Stimulated activated CD4-positive, alpha-beta T cell treated with anti-CD3 and anti-CD28 coated beads, TNF-alpha, amount 100 ng/mL, for 4 hours (primary cell): ENCODE results near the gene HSH2D.
"Not testable (repeated sequence)": the region's sequence is repeated elsewhere in the genome, so short reads cannot be mapped to it uniquely, and the experiment has no call there.

Source experiments
- DNase-seq, 3 experiments: peaks; one replicate each; pipeline ENCODE4 v3.0.0-alpha.2; 2020; ENCODE audit warnings: low read depth in 3 of 3

HSH2D gene

DNA sequence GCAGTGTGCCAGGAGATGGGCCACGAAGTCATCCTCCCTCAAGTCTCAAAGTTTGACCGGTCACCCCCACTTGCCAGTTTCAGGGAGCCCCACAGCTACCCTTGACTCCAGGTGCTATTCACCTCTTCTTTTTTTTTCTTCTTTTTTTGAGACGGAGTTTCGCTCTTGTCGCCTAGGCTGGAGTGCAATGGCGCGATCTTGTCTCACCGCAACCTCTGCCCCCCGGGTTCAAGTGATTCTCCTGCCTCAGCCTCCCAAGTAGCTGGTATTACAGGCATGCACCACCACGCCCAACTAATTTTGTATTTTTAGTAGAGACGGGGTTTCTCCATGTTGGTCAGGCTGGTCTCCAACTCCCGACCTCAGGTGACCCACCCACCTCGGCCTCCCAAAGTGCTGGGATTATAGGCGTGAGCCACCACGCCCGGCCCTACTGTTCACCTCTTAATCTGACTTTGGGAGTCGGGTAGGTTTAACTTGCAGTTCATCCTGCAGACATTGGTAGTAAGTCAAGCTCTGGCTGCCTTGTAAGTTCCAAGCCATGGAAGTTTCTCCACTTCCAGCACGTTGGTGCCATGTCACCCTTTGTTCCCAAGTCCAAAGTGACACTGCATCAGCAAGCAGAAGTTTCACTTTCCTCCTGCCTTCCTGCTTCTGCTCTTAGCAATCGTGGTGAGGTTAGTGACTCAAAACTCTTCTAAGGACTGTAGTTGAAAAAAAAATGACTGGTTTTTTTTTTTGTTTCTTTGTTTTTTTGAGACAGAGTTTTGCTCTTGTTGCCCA lies 24.2 kb upstream of the HSH2D start:
- DNase-seq = not testable (repeated sequence)

DNA sequence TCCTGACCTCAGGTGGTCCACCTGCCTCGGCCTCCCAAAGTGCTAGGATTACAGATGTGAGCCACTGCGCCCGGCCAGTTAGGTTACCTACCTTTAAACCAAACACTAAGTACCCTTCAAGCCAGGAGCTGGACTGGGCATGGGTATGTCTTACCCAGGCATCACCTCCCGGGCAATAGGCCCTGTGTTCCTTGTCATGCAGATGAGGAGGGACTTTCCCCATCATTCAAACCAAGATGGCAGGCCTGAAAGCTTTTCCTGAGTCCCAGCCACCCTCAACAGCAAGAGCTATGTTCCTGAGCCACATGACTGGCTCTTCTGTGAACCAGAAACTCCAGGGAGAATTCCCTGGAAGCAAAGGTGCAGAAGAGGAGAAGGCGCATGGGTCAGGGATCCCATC lies 22.3 kb upstream of the HSH2D start:
- no peak for DNase-seq

DNA sequence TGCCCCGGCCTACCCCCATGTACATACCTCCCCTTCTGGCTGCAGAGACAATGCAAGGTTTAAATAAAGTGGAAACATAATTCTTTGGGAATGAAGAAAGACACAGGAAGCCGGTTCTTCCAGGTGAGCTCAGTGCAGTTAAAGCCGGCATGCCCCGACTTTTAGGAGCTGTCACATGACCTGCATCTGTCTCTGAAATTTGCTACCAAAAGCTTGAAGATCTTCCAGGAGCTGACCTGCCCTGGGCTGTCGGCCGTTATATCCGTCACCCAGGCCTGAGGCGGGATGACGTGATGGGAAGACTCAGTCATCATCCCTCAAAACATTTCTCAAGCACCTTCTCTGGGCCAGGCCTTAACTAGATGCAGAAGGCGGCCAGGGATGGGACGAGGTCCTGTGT lies 21.5 kb upstream of the HSH2D start:
- DNase-seq = no peak

DNA sequence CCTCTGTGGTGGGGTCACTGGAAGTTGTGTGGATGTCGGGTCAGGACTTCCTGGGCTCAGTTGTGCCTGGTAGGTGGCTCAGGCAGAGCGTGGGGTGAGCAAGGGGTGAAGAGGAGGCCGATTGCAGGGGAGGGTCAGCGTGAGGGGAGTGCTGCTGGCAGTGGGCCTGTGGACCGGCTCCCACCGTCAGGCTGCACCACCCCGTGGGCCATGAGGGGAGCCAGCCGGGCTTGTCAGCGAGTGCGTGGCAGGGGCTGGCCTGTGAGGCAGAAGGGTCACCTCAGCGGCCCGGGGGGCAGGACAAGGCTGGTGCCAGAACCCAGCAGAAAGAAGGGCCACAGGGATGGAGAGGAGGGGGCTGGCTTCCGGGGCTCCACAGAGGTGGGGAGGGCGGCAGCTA lies 18.5 kb upstream of the HSH2D start:
- DNase-seq = no peak

DNA sequence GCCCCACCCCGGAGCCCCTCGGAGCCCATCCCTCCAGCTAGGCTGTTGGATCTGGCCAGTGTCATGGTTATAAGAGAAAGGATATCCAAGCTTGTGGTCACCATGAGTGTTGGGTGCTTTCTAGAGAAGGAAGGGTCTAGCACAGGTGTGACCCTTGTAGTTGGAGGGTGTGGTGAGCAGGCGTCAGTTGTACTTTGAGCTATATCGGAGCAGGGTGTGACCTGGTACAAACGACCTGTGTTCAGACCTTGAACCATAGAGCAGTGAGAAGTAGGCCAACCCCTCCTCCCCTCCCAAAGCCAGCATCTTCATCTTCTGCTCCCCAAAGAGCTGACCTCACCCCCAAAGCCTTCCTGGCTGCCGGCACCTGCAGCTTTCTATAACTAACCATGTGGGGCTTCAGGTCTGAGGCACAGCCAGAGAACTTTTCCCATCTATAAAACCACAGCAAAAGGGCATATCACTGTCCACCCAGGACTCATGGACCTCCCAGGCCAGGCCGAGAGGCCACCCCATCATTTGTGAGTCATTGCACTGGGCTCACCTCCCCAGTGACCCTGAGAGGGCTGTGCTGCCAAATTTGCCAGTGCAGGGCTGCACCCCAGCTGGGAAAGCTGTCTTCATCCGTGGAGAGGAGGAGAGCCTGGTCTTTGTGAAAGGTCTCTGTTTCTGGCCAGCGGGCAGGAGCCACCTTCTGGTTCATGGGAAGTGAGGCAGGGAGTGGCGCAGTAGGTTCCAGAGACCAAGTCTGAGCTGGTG lies 17.6 kb upstream of the HSH2D start:
- DNase-seq = no peak

DNA sequence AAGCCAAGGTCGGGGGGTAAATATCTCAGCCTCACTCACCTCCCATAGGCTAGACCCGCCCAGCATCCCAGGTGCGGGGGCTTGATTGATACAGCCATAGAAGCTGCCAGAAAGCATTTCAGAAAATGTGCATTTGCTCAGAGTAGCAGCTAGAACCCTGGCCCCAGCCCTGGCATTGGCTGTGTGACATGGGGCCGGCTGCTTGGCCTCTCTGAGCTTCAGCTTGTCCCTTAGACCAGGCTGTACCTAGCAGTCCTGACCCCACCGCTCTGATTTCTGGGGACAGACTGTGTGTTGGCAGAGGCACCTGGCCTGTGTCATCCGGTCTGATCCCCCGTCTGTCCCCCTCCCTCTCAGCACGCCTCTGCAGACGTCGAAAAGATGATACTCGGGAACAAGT lies 16.4 kb upstream of the HSH2D start:
- DNase-seq = no peak

DNA sequence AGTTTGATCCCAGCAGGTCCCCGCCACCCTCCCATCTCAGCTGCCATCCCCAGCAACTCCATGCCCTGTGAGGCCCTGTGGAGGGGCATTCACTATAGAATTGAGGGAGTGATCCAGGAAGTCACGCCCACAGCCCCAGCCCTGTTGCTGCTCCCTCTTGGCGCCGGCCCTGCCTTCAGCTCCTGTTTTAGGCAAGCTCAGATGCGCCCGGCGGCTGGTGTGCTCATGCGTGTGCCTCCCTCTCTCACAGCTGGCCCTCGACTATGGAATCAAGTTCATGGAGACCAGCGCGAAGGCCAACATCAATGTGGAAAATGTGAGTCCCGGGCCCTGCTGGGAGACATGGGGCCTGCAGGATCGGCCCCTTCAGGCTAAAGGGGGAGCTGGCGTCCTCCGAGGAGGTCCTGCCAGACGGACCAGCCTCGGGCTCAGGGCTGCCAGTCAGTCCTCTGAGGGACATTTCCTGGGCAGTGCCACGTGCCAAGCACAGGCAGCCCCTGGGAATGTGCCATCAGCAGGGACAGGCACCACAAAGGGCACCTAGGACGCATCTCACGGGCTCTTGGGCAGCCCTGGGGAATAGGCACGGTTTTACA lies 15.6 kb upstream of the HSH2D start:
- DNase-seq = no peak

DNA sequence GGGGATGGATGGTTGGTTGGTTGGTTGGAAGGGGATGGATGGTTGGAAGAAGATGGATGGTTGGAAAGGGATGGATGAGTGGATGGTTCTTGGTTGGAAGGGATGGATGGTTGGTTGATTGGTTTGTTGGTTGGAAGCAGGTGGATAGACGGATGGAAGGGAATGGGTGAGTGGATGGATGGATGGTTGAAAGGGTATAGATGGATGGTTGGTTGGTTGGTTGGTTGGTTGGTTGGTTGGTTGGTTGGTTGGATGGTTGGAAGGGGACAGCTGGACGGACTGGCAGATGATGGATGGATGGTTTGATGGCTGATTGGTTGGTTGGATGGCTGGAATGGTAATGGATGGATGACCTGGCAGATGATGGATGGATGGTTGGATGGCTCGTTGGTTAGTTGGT lies 11.8 kb upstream of the HSH2D start:
- DNase-seq = no peak

DNA sequence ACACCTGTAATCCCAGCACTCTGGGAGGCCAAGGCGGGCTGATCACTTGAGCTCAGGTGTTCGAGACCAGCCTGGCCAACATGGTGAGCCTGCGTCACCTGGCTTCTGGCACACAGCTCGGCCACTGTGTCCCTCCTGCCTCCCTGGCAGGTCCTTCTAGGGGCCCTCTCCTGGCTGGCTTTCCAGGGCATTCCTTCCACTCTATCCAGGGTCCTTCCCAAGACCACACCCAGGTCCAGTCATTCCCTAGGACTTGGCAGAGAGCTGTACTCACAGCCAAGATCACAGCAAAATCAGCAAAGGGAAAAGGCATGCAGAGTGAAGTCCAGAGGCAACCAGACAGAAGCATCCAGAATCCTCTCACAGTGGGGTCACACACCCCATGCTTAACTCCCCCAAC lies 9.7 kb upstream of the HSH2D start:
- no peak for DNase-seq

DNA sequence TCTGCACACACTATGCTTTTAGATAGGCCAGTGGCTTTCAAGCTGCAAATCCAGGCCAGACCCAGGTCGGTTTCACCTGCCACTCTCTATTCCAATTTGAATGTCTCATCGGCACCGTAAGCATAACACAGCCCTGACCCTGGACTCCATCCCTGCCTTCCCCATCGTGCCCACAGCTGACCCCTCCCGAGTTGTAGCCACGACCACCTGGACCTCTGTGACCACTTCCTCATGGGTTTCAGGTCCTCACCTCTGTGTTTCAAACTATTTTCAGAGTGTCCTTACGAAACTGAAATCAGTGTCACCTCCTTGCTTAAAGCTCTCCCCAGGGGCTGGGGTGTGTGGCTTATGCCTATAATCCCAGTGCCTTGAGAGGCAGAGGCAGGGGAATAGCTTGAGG lies 9.0 kb upstream of the HSH2D start:
- DNase-seq = no peak

DNA sequence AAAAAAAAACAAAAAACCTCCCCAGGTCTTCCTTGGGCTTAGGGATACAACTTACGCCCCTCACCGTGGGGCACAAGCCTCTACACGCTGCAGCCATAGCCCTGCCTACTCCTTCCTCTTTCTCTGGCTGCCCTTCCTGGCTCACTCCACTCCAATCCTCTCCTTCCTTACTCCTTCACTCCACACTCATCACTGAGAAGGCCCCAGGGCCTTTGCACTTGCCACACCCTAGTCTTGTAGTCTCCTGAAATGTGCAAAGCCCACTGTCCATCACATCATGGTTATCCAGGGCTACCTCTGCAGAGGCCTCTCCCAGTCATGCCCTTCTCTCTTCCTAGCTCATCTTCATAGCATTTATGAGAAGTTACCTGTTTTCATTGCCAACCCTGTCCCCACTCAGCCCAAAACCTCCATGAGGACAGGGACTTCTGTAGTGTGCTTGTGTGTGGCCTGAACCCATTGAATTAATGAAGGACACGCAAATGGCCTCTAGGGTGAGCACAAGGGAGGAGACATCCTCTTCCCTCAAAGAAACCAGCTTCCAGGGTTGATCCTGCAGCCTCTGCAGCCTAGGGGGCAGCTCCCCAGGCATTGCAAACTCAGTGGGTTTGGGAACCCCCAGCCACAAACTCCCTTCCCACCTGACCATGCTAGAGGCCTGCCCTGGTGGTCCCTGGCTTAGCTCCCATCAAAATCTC lies 7.9 kb upstream of the HSH2D start:
- DNase-seq = no peak

DNA sequence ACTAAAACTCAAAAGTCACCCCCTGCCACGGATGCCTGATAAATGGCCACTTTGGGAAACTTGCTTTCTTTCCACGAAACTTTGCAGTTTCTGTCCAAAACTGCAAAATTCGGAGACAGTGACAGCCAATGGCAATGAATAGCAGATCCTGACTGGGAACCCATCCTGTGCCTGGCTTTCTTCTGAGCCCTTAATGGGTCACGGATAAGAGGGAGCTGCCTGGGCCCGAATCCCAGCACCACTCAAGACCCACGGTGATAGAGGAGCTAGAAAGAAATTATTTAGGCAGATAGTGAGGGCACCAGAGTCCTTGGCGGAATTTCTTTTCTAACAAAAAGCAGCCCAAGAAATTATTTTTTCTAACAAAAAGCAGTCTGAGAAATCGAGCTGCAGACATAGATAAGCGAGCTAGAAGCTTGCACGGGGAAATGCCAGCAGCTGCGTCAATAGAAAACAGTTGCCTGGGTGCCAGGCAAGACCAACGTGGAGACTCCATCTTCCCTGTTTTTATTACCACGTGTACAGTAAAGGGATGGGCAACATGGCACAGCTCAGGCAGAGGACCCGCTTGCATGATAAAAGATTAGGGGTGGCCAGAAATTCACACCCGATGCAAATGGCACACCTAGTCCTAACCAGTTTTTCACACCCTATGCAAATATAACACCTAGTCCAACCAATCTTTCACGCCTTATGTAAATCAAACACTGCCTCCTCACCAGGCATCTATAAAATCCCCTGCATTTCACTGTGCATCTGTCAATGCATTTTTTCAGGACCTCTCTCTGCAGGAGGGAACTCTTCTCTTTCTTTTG lies 7.1 kb upstream of the HSH2D start:
- DNase-seq = no peak

DNA sequence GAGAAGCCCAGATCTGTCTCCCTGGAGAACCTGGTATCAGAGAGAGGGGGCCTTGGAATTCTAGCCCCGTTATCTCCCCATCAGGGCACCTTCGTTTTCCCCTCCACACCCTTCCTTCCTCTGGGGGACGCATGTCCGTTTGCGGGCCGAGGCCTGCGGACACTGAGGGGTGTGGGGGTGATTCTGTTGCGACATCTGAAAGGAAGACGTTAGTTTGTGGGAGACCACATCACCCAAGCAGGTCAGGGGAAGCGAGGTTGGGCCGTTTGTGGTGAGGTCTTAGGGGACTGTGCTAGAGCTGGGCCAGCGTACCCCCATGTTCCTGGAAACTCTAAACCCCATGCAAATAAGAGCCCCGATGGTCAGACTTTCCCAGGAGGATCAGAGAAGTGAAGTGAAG lies 3.7 kb upstream of the HSH2D start:
- DNase-seq = no peak

DNA sequence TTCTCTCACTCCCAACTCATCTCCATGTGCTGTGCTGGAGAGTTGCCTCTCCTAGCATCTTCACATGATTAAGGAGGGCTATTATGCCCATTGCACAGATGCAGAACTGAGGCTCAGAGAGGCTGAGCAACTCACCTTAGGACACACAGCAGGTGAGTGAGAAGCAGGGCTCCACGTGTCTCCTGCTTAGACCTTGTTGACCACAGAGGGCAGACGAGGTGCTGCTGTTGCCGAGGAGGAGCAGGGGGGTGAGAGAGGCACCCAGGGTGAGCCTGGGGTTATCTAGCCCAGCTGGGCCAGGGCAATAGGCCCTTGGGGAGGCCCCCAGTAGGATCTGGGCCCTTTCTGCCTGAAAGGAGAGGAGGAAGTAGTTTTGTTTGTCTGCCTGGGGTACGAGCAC lies 2.4 kb upstream of the HSH2D start:
- no peak for DNase-seq

DNA sequence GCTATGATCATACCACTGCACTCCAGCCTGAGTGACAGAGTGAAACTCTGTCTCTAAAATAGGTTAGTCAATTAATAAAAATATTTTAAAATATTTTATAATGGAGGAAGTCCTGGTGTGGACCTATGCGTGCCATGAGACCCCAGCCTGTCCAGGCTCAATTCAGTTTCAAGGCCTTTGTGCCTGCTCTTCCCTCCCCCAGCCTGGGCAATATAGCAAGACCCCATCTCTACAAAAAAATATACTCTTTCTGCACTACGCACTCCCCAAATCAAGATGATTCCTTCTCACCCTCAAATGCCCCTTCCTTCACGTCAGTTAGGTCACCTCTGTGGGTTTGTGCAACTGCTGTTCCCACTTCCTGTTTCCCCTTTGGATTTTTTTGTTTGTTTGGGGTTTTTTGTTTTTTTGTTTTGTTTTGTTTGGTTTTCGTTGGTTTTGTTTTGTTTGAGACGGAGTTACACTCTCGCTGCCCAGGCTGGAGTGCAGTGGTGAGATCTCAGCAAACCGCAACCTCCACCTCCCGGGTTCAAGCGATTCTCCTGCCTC lies 1.4 kb upstream of the HSH2D start:
- no peak for DNase-seq

DNA sequence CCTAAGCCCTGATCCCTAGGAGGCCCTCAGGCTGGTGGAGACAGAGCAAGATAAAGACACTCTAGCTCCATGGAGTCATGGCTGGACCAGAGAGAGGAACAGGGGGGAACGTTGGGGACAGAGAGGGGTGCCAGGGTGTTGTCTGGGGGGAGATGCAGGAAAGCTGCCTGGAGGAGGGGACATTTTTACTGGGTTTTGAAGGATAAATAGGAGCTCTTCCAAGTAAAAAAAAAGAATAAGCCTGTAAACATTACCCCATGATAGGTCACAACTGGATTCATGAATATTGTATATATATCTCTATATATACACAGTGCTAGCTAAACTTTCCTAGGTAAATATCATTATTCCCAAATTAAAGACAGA lies 714 bp downstream of the HSH2D start:
- no peak for DNase-seq

DNA sequence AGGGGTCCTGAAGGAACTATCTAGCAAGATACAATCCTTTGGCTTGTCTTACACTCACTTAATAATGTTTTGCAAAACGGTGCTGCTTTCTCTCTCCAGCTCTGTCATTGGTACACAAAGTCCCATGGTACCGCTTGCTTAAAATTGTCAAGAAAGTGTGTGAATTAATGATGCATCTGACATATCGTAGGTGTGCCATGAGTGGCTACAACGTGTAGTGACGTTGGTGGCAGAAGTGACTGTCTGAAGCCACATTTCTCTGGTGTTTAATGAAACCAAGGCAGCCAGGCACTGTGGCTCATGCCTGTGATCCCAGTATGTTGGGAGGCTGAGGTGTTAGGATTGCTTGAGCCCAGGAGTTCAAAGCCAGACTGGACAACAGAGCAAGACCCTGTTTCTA lies 2.6 kb downstream of the HSH2D start:
- no peak for DNase-seq

DNA sequence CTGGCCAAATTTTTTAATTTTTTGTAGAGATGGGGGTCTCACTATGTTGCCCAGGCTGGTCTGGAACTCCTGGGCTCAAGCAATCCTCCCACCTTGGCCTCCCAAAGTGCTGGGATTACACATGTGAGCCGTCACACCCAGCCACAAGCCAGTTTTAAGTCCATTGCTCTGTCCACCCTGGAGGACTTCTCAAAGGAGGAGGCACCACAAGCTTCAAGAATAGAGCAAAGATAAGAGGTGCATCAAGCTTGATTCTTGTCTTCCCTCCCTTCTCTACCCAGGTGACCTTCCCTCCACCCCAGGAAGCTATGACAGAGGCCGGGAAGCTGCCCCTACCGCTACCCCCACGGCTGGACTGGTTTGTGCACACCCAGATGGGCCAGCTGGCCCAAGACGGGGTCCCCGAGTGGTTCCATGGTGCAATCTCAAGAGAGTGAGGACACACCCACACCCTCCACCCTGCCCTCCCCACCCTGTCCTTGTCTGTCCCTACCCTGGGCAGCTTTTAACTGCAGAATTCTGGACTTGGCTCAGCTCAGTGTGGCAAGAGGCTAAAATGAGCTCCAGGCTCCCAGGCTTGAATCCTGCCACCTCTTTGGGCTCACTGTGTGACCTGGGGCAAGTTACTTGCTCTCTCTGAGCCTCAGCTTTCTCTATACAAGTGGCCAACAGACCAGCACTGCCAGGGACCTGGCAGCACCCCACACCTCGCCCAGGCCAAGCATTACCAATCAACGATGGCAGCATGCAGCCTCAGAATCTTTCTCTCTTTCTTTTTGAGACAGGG lies 5.2 kb downstream of the HSH2D start:
- no peak for DNase-seq

DNA sequence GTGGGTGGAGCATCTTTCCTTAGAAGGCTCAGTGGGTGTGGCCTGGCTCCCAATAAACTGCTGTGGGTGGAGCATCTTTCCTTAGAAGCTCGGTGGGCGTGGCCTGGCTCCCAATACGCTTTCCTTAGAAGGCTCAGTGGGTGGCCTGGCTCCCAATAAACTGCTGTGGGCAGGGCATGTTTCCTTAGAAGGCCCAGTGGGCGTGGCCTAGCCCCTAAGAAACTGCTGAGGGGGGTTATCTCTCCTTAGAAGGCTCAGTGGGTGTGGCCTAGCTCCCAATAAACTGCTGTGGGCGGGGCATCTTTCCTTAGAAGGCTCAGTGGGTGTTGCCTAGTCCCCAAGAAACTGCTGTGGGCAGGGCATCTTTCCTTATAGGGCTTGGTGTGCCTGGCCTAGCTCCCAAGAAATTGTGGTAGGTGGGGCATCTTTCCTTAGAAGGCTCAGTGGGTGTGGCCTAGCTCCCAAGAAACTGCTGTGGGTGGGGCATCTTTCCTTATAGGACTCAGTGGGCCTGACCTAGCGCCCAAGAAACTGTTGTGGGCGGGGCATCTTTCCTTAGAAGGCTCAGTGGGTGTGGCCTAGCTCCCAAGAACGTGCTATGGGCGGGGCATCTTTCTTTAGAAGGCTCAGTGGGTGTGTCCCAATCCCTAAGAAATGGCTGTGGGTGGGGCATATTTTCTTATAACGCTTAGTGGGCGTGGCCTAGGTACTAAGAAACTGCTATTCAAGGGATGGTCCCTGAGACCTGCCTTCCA lies 10.3 kb downstream of the HSH2D start:
- DNase-seq = no peak

DNA sequence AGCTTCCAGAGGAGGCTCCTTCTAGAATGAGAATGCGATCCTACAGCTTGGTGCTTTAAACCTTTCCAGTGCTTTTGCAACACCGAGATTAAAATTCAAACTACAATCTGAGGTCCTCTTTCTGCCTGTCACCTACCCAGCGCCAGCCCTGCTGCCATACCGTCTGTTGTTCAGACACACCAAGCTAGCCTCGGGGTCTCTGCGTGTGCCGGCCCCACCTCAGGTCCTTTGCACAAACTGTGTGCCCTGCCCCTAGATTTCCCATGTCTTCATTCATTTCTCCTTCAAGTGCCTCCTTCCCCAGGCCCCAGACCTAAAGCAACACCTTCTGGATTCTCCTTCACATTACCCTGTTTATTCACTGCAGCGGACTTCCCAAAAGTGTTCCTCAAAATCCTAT lies 11.1 kb downstream of the HSH2D start:
- DNase-seq = no peak
